GM08714 (cell line): ENCODE measurements around the gene PPFIA1.

Experiments used
- H3K4me3 ChIP-seq: fragments of 200-500 bp; sonication (Bioruptor generic); 2 replicates; pipeline ENCODE4 v1.5.1; 2014; ENCODE audit warnings: mild to moderate bottlenecking, low read length, inconsistent platforms
- ZNF274 ChIP-seq: IDR thresholded peaks from 2 replicates; pipeline ENCODE4 v1.6.1; 2012; ENCODE audit warnings: mild to moderate bottlenecking, low read depth, low read length

PPFIA1 gene

GRCh38 chr11:70429724-70430521 is 159.4 kb downstream of the PPFIA1 start:
- TF ChIP-seq ZNF274, result no peak
- no peak overlapping the region for H3K4me3 ChIP-seq

- H3K4me3 ChIP-seq, result no peak overlapping the region
- TF ChIP-seq ZNF274, result no peak
Observed at GRCh38 chr11:70430671-70431574, 160.4 kb downstream of the PPFIA1 start.

DNA sequence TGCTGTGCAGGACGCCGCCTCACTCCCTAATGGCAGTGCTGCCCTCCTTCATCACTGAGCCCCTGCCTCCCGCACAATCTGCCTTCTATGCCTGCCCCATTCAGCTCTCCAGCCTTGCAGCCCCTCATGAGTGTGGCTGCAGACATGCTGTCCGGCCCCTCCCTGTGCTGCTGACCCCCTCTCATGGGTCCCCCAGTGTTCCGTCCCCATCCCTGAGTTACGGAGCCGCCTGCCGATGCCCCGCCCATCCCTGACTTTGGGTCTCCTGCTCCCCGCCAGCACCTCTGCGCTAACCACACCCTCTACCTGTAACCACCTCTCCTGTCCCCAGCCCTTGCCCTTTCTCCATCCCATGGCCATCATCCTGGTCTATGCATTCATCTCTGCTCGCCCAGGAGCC is 161.1 kb downstream of the PPFIA1 start:
- no peak overlapping the region for H3K4me3 ChIP-seq
- no peak for TF ChIP-seq ZNF274

- no peak overlapping the region for H3K4me3 ChIP-seq
- TF ChIP-seq ZNF274, result no peak
Observed at GRCh38 chr11:70432065-70432464, 161.6 kb downstream of the PPFIA1 start.

GRCh38 chr11:70432580-70432979 is 162.1 kb downstream of the PPFIA1 start:
- no peak for TF ChIP-seq ZNF274
- H3K4me3 ChIP-seq, result no peak overlapping the region

- no peak overlapping the region for H3K4me3 ChIP-seq
- TF ChIP-seq ZNF274, result no peak
Observed at GRCh38 chr11:70433038-70433437, 162.5 kb downstream of the PPFIA1 start.

DNA sequence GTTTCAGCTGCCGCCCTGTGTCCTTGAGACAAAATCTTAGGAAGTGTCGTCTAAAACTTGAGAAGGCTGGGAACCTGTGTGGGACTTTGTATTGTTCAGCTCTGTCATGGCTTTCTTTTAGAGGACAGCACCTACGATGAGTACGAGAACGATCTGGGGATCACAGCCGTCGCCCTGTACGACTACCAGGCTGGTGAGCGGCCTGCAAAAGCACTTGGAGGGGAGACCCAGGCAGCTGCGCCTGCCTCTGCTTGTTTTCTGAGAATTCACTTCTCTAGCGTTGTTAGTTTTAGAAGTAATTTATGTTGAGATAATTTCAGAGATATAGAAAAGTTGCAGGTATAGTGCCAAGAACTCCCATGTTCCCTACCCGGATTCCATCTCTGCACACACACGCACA is 163.0 kb downstream of the PPFIA1 start:
- no peak overlapping the region for H3K4me3 ChIP-seq
- no peak for TF ChIP-seq ZNF274
